AG10803 (cell line): Measurements from ENCODE around the gene CMTM8.

Experiments
- DNase-seq: peaks from one replicate; pipeline ENCODE4 v3.0.0; 2010; ENCODE audit warnings: low read depth
- H3K4me3 ChIP-seq: 2 replicates; pipeline ENCODE4 v1.5.1; 2011; ENCODE audit warnings: mild to moderate bottlenecking, low read length, control low read depth
- CTCF ChIP-seq: conservative IDR thresholded peaks from 2 replicates; pipeline ENCODE4 v1.5.1; 2011; ENCODE audit warnings: mild to moderate bottlenecking, low read length, control low read depth, inconsistent platforms

The CMTM8 gene

DNA sequence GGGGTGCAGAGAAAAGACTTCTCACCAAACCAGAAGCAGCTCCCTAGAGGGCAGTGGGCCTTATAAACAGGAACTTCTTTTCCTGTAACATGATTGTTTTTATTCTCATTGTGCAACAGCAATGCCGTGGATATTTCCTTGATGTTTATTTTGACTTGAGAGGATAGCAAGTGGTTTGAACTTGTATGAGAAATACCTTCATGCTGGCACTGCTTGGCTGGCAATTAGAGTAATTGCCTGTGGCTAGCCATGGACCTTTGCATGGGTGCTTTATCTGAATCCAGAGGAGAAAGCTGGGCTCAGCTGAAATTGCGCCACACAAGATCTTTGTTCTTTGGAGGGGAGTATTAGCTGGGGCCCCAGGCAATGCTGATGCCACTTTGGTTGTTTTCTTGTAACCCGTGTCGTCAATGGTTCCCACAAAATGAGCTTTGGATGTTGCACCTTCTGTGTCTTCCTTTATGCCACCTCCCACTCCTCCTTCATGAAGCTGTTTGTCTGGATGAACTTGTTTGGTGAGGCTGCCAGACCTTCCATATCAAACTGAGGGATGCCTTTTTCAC lies 37.9 kb downstream of the CMTM8 start:
- no peak overlapping the region for H3K4me3 ChIP-seq
- no peak for TF ChIP-seq CTCF
- no peak for DNase-seq

GRCh38 chr3:32278714-32279113 lies 40.2 kb downstream of the CMTM8 start:
- DNase-seq, result no peak
- H3K4me3 ChIP-seq, result no peak overlapping the region
- no peak for TF ChIP-seq CTCF

DNA sequence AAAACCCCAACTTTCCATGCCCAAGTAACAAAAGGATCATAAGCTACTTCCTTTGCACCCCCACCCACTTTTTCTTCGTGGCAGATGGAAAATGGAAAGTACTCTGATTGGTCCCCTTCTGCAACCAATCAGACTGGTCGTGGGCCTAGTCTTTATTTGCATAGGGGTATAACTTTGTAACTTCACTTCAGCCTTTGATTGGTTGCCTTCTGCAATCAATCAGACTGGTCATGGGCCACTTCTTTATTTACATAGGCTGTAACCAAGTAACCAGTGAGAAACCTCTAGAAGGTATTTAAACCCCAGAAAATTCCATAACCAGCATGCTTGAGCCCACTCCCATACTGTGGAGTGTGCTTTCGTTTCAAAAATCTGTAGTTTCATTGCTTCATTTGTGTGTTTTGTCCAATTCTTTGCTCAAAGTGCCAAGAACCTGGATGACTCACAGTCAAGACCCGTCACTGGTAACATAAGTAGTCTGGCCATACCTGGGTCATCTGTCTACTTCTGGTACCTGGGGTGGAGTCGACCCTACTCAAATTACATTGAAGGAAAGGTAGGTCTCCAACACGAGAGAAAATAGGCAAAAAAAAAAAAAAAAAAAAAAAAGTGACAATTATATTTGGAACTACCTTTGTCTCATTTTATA lies 41.9 kb downstream of the CMTM8 start:
- no peak overlapping the region for H3K4me3 ChIP-seq
- no peak for TF ChIP-seq CTCF
- DNase-seq, result no peak

GRCh38 chr3:32281570-32282106 lies 43.2 kb downstream of the CMTM8 start:
- no peak overlapping the region for H3K4me3 ChIP-seq
- DNase-seq, result no peak
- no peak for TF ChIP-seq CTCF

- TF ChIP-seq CTCF, result no peak
- DNase-seq, result no peak
- no peak overlapping the region for H3K4me3 ChIP-seq
These were observed 44.2 kb downstream of the CMTM8 start for GRCh38 chr3:32282578-32283154.

GRCh38 chr3:32283304-32283703 lies 44.8 kb downstream of the CMTM8 start:
- no peak for TF ChIP-seq CTCF
- no peak for DNase-seq

More at GRCh38 chr3:32283304-32283703, 44.8 kb downstream of the CMTM8 start:
- no peak overlapping the region for H3K4me3 ChIP-seq
